GM12892 (cell line): ENCODE data around the gene DDX25.

Source experiments
- POLR2A ChIP-seq: IDR thresholded peaks from 2 replicates; pipeline ENCODE4 v1.6.1; 2011; ENCODE audit warnings: low read depth, low read length, control low read depth
- POLR2AphosphoS5 ChIP-seq: IDR thresholded peaks from 2 replicates; pipeline ENCODE4 v1.6.1; 2011; ENCODE audit warnings: low read depth, low read length, control low read depth
- TAF1 ChIP-seq: IDR thresholded peaks from 2 replicates; pipeline ENCODE4 v1.6.1; 2011; ENCODE audit warnings: low read depth, mild to moderate bottlenecking, control low read depth, low read length, borderline replicate concordance

DNA sequence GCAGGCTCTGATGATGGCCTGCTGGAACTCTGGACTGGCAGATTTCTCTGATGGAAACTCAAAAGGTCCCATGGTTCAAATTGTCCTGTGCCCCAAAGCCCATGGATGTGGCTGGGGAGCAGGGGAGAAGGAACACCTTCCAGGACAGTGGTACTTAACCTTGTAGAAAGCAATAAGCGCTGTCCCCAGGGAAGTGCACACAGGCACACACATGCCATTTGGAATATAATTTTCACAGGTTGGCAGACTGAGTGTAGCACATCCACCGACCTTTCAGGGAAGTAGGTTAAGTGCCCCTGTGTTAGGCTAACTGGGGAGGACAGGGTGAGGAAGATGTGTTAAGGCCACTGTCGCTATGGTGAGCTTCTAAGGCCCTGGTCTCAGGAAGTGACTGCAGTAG is 17.8 kb downstream of the DDX25 start:
- TF ChIP-seq POLR2AphosphoS5 (no peak), POLR2A (no peak), TAF1 (no peak)
